Mucosa of stomach (tissue), 1 donor: ENCODE data around the gene KCTD21.

Experiments
- H3K27me3 ChIP-seq: one replicate; pipeline ENCODE4 v1.7.0; 2013; ENCODE audit warnings: mild to moderate bottlenecking, low read length; ENCODE audit not compliant: control insufficient read depth, insufficient read depth
- H3K36me3 ChIP-seq: one replicate; pipeline ENCODE4 v1.7.0; 2013; ENCODE audit warnings: low read length; ENCODE audit not compliant: control insufficient read depth, insufficient read depth
- H3K4me1 ChIP-seq: one replicate; pipeline ENCODE4 v1.7.0; 2013; ENCODE audit warnings: mild to moderate bottlenecking, low read length; ENCODE audit not compliant: control insufficient read depth, insufficient read depth
- H3K4me3 ChIP-seq: one replicate; pipeline ENCODE4 v1.7.0; 2013; ENCODE audit warnings: low read length
- H3K9ac ChIP-seq: one replicate; pipeline ENCODE4 v1.7.0; 2013; ENCODE audit warnings: mild to moderate bottlenecking, low read length, moderate library complexity
- H3K9me3 ChIP-seq: one replicate; pipeline ENCODE4 v1.7.0; 2013; ENCODE audit warnings: mild to moderate bottlenecking, low read length, moderate library complexity; ENCODE audit not compliant: control insufficient read depth
- donor health status: Pancreatic carcinoma.

Gene KCTD21

DNA sequence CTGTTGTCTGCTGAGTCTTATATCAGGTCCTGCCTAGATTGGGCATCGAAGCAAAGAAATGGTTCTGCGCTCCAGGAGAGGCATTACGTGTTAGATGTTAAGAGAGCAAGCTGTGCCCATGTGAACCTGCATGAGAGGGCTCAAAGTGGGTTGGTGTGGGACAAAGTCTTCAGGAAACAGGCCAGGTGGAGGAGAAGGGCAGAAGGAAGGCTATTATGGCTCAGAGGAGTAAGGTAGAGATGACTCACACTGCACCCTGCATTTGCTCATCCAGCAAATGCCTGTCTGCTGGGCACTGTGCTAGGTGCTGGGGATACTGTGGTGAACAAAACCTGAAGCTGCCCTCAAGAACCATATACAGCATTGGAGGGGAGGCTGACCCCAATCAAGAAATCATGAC is 6.1 kb upstream of the KCTD21 start:
- Histone ChIP-seq H3K4me3 (no peak overlapping the region), H3K9ac (no peak overlapping the region)

DNA sequence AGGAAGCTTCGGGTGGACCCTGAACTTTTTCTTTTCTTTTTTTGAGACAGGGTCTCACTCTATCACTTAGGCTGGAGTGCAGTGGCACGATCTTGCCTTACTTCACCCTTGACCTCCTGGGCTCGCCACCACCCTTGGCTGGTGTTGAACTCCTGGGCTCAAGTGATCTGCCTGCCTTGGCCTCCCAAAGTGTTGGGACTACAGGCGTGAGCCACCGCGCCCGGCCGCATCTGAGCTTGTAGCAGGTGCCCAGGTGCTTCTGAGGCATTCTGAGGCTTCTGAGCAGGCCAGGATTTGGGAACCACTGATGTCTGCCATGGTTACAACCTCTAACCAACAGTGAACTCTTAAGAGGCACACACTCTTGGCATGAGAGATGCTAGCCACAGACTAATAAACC is 5.4 kb upstream of the KCTD21 start:
- Histone ChIP-seq H3K4me3 (no peak overlapping the region), H3K4me1 (peaks cover 13% of the 10 kb centered on the region), H3K9me3 (no peaks in the 10 kb centered on the region), H3K27me3 (no peaks in the 10 kb centered on the region), H3K9ac (no peak overlapping the region), H3K36me3 (no peaks in the 10 kb centered on the region)

More for the DNA sequence above, 6.1 kb upstream of the KCTD21 start:
- Histone ChIP-seq H3K36me3 (no peaks in the 10 kb centered on the region), H3K4me1 (peaks cover 6% of the 10 kb centered on the region), H3K9me3 (no peaks in the 10 kb centered on the region), H3K27me3 (no peaks in the 10 kb centered on the region)

DNA sequence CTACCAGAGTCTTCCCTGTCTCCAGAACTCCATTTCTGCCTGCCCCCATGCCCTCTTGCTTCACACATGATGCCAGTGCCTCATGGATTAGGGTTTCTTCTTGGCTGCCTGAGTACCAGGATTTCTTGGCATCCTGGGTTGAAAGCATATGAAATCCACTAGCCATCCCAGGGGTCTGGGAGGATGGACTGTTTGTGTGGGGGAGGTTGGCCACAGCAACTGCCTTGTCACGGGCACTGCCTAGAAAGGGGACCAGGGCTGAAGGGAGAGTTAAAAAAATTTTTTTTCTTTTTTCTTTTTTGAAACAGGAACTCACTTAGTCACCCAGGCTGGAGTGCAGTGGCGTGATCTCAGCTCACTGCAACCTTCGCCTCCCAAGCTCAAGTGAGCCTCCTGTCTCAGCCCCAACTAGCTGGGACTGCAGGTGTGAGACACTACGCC is 4.5 kb upstream of the KCTD21 start:
- no peak overlapping the region for H3K4me3 ChIP-seq
- H3K36me3 ChIP-seq = no peaks in the 10 kb centered on the region
- peaks cover 13% of the 10 kb centered on the region for H3K4me1 ChIP-seq
- H3K9me3 ChIP-seq = no peaks in the 10 kb centered on the region
- no peaks in the 10 kb centered on the region for H3K27me3 ChIP-seq
- no peak overlapping the region for H3K9ac ChIP-seq

DNA sequence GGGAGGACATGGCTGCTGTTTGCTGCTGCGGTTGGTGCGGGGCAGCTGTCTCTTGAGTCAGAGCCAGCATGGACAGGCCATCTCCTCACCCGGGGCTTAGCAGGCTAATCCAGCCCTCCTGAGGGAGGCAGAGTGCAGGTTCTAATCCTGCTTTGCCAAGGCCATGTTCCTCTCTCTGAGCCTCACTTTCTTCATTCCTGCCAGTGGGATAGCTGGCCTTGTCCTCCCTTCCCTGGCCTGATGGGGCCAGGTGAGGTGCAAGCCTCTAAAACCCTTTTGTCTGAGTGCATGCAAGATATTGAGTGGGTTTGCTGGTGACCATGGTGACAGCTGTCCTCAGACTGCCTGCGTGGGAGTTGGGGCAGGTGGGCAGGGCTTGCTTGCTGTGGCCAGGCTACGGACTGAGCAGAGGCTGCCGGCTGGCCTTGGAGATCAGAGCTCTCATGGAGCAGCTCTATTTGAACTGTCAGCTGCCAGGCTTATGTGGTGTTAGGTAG is 3.8 kb upstream of the KCTD21 start:
- H3K9ac ChIP-seq = no peak overlapping the region
- H3K4me3 ChIP-seq = no peak overlapping the region
- peaks cover 19% of the 10 kb centered on the region for H3K4me1 ChIP-seq
- no peaks in the 10 kb centered on the region for H3K27me3 ChIP-seq
- no peaks in the 10 kb centered on the region for H3K36me3 ChIP-seq
- H3K9me3 ChIP-seq = no peaks in the 10 kb centered on the region

DNA sequence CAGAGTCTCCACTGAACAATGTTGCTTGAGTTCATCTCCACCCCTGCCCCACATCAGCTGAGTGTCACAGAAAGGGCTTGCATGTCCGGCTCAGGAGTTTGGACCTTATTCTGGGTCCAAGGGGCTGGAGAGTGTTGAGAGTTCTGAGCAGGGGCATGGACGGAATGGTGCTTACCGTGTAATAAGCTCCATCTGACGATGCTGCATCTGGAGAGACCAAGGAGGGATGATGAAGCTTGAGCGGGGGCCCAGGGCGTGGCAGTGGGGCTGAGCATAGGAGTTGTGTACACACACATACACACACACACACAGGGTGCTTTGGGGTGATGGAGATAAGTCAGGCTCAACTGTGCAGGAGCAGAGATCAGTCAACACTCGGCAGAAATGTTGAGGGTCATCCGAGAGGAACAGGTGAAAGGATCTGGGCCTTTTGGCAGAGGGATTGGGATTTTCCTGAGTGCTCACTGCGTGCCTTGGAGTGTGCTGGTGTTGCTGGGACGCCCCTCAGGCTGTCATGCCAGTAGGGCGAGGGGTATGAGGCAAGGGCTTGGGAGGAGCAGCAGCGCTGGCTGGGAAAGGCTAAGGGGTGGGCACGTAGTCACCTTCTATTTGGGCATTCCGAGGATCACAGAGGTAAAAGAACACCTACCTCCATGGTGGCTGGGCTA is 2.6 kb upstream of the KCTD21 start:
- Histone ChIP-seq H3K36me3 (no peaks in the 10 kb centered on the region), H3K9ac (no peak overlapping the region), H3K27me3 (no peaks in the 10 kb centered on the region), H3K4me3 (no peak overlapping the region), H3K4me1 (peaks cover 24% of the 10 kb centered on the region), H3K9me3 (no peaks in the 10 kb centered on the region)

DNA sequence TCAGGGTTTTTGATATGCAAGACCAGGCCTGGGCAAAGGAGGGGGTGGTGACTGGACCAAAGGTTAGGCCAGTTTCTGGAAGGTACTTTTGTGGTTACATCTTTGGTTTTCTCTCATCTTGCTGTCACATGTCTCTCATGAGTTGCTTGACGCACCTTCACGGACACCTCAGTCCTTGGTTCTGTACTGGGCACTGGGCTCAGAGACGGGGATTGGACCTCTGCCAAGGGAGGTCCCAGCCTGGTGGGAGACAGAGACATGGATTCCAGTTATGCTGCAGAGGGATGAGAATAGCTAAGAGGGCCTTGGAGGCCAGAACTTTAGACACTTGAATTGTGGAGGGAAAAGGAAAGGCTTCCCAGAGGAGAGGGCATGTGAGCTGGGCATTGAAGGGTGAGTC is 1.9 kb upstream of the KCTD21 start:
- Histone ChIP-seq H3K4me1 (peaks cover 24% of the 10 kb centered on the region), H3K27me3 (no peaks in the 10 kb centered on the region), H3K36me3 (no peaks in the 10 kb centered on the region), H3K9ac (no peak overlapping the region), H3K9me3 (no peaks in the 10 kb centered on the region), H3K4me3 (no peak overlapping the region)

DNA sequence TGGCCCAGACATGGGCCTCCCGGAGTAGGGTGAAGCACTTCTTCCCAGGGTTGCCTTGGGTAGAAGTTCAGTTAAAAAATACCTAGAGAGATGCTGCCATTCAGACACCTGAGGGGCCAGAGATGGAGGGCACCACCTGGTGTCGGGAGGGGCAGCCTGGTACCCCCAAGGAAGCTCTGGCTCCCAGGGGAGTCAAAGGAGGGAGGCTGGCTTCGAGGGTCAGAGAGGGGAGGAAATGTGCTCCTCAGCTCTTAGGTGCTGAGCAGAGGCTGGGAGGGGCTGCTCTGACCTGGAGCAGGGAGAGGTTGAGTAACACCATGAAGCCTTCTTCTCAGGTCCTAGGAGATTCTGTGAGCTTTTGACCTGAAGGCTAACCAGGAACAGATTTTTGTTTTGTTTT is 1.4 kb upstream of the KCTD21 start:
- Histone ChIP-seq H3K9ac (peak overlapping the region; percentile 74), H3K9me3 (no peaks in the 10 kb centered on the region), H3K4me3 (no peak overlapping the region), H3K4me1 (peaks cover 24% of the 10 kb centered on the region), H3K27me3 (no peaks in the 10 kb centered on the region), H3K36me3 (no peaks in the 10 kb centered on the region)

DNA sequence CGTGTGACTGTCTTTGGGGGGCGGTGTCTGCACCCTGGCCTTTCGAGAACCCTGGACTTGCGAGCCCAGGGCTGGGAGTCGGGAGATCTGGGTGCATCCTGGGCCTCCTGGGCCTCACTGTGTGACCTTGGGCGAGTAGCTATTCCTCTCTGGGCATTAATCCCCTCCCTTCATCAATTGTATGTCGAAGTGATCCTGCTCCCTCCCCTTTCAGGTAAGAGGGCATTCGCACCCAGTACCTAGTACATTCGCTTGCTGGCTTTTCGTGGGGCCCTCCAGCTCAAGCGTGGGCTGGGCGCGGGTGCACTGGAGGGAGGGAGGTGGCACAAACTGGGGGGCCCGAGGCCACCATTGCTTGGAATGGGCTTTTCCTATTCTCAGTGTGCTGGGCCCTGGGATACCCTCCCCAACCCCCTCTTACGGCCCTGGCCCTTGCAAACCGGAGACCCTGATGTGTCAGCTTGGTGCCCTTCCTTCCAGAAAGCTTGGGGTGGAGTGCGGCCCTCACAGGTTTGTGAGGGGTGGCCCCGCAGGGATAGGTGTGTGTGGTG is 823 bp upstream of the KCTD21 start:
- Histone ChIP-seq H3K4me1 (peaks cover 24% of the 10 kb centered on the region), H3K36me3 (no peaks in the 10 kb centered on the region), H3K9me3 (no peaks in the 10 kb centered on the region), H3K27me3 (no peaks in the 10 kb centered on the region), H3K4me3 (peak overlapping the region; percentile 92), H3K9ac (peak overlapping the region; percentile 74)

DNA sequence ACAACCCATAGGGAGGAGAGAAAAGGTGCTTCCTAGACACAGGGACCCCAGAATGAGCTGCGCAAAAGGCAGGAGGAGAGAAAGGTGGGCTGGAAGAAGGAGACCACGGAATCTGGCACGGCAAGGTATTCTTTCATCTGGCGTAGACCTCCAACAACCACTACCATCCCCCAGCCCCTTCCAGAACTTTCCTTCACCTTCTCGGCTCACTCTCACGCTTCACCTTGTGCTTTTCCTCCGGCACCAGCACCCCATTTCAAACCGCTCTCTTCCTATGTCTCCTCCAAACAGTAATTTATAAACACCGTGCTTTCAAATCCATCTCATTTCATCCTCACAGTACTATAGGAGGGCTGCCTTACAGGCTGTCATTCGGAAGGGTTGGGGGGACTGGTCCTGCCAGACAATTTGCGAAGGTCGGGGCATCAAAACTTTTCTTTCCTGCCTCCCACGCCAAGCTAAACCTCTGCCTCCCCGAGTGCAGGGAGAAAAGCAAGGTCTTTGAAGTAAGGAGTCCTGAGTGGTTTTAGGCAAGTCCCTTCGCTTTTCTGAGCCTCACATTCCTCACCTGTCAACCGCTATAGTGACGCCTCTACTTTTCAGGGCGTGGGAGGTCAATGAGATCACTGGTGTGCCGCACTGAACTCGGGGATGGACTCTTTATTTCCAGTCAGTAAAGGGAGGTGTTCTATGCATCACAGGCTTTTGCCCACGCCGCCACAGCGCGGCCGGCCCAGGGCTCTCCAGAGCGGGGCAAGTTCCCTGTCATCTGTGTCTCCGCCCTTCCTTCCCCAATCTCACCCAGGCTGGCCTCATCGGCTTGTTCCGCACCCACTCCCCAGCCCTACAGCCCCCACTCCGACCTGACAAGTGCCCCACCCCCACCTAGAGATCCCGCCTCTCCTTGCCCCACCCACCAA is 800 bp downstream of the KCTD21 start:
- H3K36me3 ChIP-seq = no peaks in the 10 kb centered on the region
- H3K27me3 ChIP-seq = no peaks in the 10 kb centered on the region
- peak overlapping the region; percentile 92 for H3K4me3 ChIP-seq
- H3K4me1 ChIP-seq = peaks cover 24% of the 10 kb centered on the region
- H3K9ac ChIP-seq = peak overlapping the region; percentile 58
- H3K9me3 ChIP-seq = no peaks in the 10 kb centered on the region

DNA sequence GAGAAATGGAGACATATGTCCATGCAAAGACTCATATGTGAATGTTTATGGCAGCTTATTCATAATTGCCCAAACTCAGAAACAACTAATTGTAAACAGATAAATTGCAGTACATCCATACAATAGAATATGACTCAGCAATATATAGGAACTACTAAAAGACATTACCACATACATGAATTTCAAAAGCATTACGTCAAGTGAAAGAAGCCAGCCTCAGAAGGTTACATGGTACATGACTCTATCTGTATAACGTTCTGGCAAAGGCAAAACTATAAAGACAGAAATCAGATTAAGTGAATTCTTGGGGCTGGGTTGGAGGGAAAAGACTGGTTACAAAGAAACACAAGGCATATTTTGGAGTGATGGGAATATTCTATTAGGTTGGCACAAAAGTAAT is 7.2 kb downstream of the KCTD21 start:
- Histone ChIP-seq H3K9ac (no peak overlapping the region), H3K4me1 (peaks cover under 1% of the 10 kb centered on the region), H3K9me3 (no peaks in the 10 kb centered on the region), H3K36me3 (no peaks in the 10 kb centered on the region), H3K4me3 (no peak overlapping the region), H3K27me3 (no peaks in the 10 kb centered on the region)

DNA sequence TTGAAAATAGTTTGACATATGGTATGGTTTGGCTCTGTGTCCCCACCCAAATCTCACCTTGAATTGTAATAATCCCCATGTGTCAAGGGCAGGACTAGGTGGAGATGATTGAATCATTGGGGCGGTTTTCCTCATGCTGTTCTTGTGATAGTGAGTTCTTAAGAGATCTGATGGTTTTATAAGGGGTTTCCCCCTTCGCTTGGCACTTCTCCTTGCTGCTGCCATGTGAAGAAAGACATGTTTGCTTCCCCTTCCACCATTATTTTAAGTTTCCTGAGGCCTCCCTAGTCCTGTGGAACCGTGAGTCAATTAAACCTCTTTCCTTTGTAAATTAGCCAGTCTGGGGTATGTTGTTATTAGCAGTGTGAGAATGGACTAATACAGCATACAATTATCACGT is 7.7 kb downstream of the KCTD21 start:
- no peak overlapping the region for H3K4me3 ChIP-seq
- no peak overlapping the region for H3K9ac ChIP-seq
- no peaks in the 10 kb centered on the region for H3K9me3 ChIP-seq
- no peaks in the 10 kb centered on the region for H3K27me3 ChIP-seq
- no peaks in the 10 kb centered on the region for H3K4me1 ChIP-seq
- no peaks in the 10 kb centered on the region for H3K36me3 ChIP-seq

DNA sequence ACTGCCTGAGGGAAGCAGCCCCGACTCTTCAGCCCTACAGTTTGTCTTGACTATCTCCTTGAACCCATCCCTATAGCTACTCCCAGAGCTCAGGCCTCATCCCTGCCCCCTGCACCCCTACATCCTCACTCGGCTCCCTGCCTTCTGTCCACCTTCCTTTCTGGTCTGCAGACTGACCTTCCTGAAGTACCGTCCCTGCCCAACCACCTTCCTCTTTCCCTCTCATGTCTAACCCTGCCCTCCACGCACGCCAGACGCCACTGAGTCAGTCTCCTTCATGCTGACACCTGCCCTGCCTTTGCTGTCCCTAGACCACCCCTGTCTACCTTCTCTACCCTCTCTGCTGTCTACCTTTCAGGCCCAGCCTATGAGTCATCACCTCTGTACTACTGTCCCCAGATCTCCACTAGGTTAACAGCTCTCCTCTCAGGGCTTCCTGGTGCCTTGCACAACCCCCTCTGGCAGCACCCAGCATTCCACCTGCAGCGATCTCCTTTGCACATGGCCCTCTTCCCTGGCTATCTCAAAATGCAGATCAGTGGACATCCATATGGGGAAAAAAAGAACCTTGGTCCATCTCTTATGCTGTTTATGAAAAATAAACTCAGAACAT is 8.9 kb downstream of the KCTD21 start:
- H3K9ac ChIP-seq = no peak overlapping the region
- no peaks in the 10 kb centered on the region for H3K27me3 ChIP-seq
- H3K36me3 ChIP-seq = no peaks in the 10 kb centered on the region
- no peaks in the 10 kb centered on the region for H3K9me3 ChIP-seq
- H3K4me1 ChIP-seq = no peaks in the 10 kb centered on the region
- H3K4me3 ChIP-seq = no peak overlapping the region
